ENCODE results near the gene OXLD1.

DNA sequence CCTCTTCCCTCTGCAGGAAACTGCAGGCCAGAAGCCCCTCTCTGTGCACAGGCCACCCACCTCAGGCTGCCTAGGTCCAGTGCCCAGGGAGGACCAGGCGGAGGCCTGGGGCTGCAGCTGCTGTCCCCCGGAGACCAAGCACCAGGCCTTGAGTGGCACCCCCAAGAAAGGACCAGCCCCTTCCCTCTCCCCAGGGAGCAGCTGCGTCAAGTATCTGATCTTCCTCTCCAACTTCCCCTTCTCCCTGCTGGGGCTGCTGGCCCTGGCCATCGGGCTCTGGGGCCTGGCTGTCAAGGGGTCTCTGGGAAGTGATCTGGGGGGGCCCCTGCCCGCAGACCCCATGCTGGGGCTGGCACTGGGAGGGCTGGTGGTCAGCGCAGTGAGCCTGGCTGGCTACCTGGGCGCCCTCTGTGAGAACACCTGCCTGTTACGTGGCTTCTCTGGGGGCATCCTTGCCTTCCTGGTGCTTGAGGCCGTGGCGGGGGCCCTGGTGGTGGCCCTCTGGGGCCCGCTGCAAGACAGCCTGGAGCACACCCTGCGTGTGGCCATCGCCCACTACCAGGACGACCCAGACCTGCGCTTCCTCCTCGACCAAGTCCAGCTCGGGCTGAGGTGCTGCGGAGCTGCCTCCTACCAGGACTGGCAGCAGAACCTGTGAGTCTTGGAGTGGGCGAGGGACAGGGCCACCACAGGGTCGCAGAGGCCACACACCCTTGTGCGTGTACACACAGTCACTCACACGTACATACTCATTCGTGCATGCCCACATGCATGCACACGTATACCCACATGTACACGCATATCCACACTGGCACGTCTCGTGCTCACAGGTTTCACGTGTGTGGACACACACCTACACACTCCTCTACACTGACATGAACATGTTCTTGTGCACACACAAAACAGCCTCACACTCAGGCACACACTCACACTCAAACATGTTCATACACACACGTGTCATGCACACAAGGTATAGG is 21.1 kb downstream of the OXLD1 start:
- TF ChIP-seq, protein P1, sequence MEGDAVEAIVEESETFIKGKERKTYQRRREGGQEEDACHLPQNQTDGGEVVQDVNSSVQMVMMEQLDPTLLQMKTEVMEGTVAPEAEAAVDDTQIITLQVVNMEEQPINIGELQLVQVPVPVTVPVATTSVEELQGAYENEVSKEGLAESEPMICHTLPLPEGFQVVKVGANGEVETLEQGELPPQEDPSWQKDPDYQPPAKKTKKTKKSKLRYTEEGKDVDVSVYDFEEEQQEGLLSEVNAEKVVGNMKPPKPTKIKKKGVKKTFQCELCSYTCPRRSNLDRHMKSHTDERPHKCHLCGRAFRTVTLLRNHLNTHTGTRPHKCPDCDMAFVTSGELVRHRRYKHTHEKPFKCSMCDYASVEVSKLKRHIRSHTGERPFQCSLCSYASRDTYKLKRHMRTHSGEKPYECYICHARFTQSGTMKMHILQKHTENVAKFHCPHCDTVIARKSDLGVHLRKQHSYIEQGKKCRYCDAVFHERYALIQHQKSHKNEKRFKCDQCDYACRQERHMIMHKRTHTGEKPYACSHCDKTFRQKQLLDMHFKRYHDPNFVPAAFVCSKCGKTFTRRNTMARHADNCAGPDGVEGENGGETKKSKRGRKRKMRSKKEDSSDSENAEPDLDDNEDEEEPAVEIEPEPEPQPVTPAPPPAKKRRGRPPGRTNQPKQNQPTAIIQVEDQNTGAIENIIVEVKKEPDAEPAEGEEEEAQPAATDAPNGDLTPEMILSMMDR (IDR thresholded peaks at IDR 0.05; ENCODE audit: borderline replicate concordance, extremely low read depth, low read length, poor library complexity, severe bottlenecking): no peak
- TF ChIP-seq EZH2 (IDR thresholded peaks at IDR 0.05; ENCODE audit: borderline replicate concordance, low read depth, low read length, severe bottlenecking): no peak

All from DND-41 (cell line).